ENCODE measurements around the gene SIGLEC5. TPM values are rescaled to one million over a fixed set of nuclear protein-coding genes. Genes with fewer than 3 reads are reported as not detected.
"Not testable (repeated sequence)": the region's sequence is repeated elsewhere in the genome, so short reads cannot be mapped to it uniquely, and the experiment has no call there.

SIGLEC5 gene, protein sequence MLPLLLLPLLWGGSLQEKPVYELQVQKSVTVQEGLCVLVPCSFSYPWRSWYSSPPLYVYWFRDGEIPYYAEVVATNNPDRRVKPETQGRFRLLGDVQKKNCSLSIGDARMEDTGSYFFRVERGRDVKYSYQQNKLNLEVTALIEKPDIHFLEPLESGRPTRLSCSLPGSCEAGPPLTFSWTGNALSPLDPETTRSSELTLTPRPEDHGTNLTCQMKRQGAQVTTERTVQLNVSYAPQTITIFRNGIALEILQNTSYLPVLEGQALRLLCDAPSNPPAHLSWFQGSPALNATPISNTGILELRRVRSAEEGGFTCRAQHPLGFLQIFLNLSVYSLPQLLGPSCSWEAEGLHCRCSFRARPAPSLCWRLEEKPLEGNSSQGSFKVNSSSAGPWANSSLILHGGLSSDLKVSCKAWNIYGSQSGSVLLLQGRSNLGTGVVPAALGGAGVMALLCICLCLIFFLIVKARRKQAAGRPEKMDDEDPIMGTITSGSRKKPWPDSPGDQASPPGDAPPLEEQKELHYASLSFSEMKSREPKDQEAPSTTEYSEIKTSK
- not detected for total RNA-seq
- long read RNA-seq, partial matches to known transcripts: 1 of 1 reads
- long read RNA-seq, other reads (novel, unspliced or antisense): 0 of 1 reads

GRCh38 chr19:51630315-51630714 is at the start of gene SIGLEC5:
Gene SIGLEC5 (minus strand): TSS chr19:51630401. CDS start chr19:51630335, 66 bp downstream.
- intact Hi-C loops (cut with DNase I, micrococcal nuclease); ATAC-seq: not testable (repeated sequence)
- DNase-seq: peak in 1 of 2 donors; percentile 30

GRCh38 chr19:51676566-51677083 is 46.4 kb upstream of the SIGLEC5 start:
- DNase-seq (no peak), ATAC-seq (no peak)
- intact Hi-C loops (cut with DNase I, micrococcal nuclease): no loop called here

DNA sequence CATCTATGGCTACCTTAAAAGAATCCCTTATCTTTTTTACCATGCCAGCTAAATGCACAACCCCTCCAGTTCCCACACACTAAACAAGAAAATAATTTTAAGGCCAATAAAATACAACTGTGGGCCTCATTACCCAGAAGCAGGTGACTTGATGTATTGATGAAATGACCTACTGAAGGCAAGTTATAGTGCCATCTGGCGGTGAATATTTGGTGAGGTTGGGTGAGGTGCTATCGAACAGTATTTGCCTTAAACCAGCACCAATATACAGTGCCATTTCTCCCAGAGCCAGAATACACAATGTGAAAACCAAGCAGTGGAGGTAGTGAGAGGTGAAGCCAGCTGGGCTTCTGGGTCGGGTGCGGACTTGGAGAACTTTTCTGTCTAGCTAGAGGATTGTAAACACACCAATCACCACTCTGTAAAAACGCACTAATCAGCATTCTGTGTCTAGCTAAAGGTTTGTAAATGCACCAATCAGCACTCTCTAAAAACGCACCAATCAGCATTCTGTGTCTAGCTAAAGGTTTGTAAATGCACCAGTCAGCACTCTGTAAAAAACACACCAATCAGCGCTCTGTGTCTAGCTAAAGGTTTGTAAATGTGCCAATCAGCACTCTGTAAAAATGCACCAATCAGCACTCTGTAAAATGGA is 45.8 kb upstream of the SIGLEC5 start:
- DNase-seq; intact Hi-C loops (cut with DNase I, micrococcal nuclease); ATAC-seq: not testable (repeated sequence)

GRCh38 chr19:51668216-51668615 is 38.0 kb upstream of the SIGLEC5 start:
- intact Hi-C loops (cut with DNase I, micrococcal nuclease): no loop called here
- DNase-seq (no peak), ATAC-seq (no peak)

GRCh38 chr19:51664997-51665396 is 34.8 kb upstream of the SIGLEC5 start:
- ATAC-seq: no peak
- intact Hi-C loops (cut with DNase I, micrococcal nuclease): no loop called here

GRCh38 chr19:51664131-51664530 is 33.9 kb upstream of the SIGLEC5 start:
- no peak for DNase-seq
- ATAC-seq: no peak
- intact Hi-C loops (cut with DNase I, micrococcal nuclease): no loop called here

More at GRCh38 chr19:51664997-51665396, 34.8 kb upstream of the SIGLEC5 start:
- DNase-seq: no peak

DNA sequence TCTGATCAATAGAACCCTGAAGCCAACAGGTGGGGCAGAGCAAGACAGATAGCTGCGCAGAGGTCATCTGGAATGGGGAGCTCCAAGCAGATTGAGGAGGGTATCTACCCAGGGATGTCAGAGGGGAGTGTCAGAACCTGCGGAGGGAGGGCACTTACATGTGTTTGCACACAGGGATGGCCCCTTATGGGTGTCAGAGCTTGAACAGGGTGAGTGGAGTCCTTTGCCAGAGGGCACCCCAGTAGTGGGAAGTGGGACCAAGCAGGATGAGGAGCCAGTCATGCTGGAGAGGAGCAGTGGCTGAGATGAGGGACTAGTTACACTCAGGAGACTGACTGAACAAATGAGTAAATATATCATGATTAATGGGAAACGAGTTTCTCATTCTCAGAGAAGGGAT is 33.4 kb upstream of the SIGLEC5 start:
- intact Hi-C loops (cut with DNase I, micrococcal nuclease): no loop called here
- ATAC-seq (no peak), DNase-seq (no peak)

GRCh38 chr19:51660975-51661600 is 30.9 kb upstream of the SIGLEC5 start:
- ATAC-seq (peak; percentile 56), DNase-seq (peak; percentile 47 to 80)
- intact Hi-C loops (cut with DNase I, micrococcal nuclease): no loop called here

DNA sequence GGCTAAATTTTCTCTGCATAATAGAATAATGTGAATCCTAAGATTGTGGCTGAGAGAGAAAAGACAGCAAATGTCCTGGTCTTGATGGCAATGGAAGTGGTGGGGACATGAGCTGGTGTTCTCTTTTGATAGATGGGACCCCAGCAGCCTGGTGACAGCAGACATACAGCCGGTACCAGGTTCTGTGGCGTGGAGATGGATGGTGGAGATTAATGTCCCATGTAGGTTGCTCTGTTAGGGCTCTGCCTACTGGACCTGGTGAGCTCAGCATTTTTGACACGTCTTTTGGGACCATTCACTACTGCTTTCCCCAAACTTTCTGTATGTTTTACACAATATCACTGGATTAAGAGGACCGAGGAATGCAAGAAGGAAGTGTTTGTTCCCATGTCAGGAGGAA is 24.6 kb upstream of the SIGLEC5 start:
- ATAC-seq: no peak
- intact Hi-C loops (cut with DNase I, micrococcal nuclease): loop anchor here in 1 of 2 donors (5.0 to 10.0 kb wide), 2 partner anchors 120 to 182 kb away; no protein-coding TSS in a partner anchor
- DNase-seq: no peak

- no peak for DNase-seq
- no peak for ATAC-seq
- intact Hi-C loops (cut with DNase I, micrococcal nuclease): loop anchor here in 1 of 2 donors (10.0 kb wide), 1 partner anchor 122 kb away; no protein-coding TSS in a partner anchor
Observed at GRCh38 chr19:51653162-51653561, 23.0 kb upstream of the SIGLEC5 start.

GRCh38 chr19:51652266-51652665 is 22.1 kb upstream of the SIGLEC5 start:
- intact Hi-C loops (cut with DNase I, micrococcal nuclease): loop anchor here in 1 of 2 donors (10.0 kb wide), 1 partner anchor 123 kb away; no protein-coding TSS in a partner anchor
- DNase-seq (no peak), ATAC-seq (no peak)

DNA sequence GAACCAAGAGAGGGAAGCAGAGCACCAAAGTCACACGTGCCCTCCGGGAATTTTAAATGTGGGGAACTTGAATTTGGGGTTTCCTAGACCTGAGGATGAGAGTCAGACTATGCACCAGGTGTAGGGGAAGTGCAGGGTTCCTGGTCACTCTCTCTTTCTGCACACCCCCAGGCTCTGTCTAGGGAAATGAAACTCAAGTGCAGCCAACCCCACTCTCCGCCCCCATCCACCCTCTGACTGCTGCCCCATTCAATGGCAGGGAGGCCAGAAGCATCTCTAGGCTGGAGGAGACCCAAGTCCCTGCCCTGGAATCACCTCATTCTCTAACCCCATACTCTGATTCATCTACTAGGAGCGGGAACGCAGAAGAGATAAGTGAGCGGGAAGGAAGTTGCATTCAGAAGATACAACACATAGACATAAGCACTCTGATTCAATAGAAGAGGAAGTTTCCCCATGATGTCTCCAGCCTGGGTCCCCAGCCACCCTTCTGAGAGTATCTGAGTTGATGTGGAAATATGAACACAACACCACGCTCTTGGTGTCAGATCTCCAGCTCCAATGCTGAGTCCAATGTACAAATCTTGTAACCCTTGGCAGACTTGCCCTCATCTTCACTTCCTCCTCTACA is 21.1 kb upstream of the SIGLEC5 start:
- ATAC-seq (no peak), DNase-seq (no peak)
- intact Hi-C loops (cut with DNase I, micrococcal nuclease): loop anchor here in 1 of 2 donors (10.0 kb wide), 1 partner anchor 123 kb away; no protein-coding TSS in a partner anchor

DNA sequence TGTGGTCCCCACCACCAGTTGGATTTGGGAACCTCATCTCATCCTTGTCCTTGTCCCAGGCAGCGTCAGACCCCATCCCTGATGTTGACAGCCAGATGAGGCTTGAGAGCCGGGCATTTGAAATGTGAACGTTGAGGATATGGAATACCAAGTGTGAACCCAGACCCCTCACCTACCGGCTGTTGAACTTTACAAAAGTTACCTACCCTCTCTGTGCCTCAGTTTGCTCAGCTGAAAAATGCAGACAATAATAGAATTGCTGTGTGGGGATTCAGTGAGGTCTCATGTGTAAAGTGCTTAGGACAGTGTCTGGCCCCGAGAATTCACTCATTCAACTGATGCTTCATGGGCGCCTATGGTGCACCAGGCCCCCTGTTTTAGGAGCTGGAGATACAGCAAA is 17.1 kb upstream of the SIGLEC5 start:
- no peak for ATAC-seq
- intact Hi-C loops (cut with DNase I, micrococcal nuclease): no loop called here
- DNase-seq: no peak

DNA sequence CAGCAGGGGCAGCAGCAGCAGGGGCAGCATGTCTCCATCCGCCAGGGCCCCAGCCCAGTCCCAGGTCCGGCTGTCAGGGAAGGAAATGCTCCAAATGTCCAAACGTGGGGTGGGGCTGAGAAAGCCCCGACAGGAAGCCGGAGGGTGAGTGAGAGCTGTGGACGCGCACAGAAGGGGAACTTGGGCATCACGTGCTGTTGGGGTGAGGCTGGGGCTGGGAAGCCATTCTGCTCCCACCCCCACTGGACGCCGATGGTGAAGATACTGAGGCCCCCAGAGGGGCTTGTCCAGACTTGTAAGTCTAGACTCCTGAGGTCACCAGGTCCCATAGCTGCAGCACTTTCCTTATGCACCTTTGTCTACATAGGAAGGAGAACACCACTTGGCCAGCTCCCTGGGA is 16.5 kb upstream of the SIGLEC5 start, which contains the start of gene SIGLEC14:
Gene SIGLEC14 (minus strand): TSS at position 96 of the 400 bp plus-strand sequence. CDS start 66 bp downstream, at position 30.
- intact Hi-C loops (cut with DNase I, micrococcal nuclease); ATAC-seq; DNase-seq: not testable (repeated sequence)

- no peak for DNase-seq
- no peak for ATAC-seq
- intact Hi-C loops (cut with DNase I, micrococcal nuclease): no loop called here
Observed at GRCh38 chr19:51644636-51645271, 14.6 kb upstream of the SIGLEC5 start.

- ATAC-seq (no peak), DNase-seq (no peak)
- intact Hi-C loops (cut with DNase I, micrococcal nuclease): no loop called here
Observed at GRCh38 chr19:51641648-51642047, 11.4 kb upstream of the SIGLEC5 start.

DNA sequence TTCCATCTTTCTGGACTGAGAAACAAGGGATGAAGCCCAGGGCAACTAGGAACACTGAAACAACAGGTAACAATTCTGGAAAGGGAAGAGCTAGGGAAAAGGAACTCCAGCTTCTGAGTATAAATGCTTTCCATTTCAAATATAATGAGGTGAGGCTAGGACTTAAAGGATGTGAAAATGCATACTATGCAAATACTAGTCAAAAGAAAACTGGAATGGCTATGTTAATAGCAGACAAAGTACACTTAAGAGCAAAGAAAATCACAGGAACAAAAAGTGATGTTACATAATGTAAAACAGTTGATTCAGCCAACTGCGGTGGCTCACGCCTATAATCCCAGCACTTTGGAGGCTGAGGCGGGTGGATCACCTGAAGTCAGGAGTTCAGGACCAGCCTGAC is 10.2 kb upstream of the SIGLEC5 start:
- no peak for ATAC-seq
- no peak for DNase-seq
- intact Hi-C loops (cut with DNase I, micrococcal nuclease): no loop called here

DNA sequence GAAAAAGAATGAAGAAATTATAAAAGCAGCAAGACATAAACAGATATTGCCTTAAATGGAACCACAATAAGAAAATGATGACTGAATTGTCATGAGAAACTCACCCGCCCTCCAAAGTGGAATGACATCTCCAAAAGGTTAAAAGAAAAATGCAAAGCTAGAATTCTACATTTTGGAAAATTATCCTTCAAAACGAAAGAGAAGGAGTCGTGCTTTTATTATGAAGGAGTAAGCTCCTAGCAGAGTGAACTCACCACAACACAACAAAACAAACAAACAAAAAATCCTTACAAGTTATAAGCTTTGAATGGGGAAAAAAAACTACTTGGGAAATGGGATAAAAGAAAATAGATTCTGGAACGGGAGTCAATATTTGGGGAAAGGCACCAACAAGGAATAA is 9.7 kb upstream of the SIGLEC5 start:
- no peak for ATAC-seq
- intact Hi-C loops (cut with DNase I, micrococcal nuclease): no loop called here
- no peak for DNase-seq
